ENCODE data around the gene MYO19. TPM values are rescaled to one million over a fixed set of nuclear protein-coding genes. Genes with fewer than 3 reads are reported as not detected.

The MYO19 gene, protein sequence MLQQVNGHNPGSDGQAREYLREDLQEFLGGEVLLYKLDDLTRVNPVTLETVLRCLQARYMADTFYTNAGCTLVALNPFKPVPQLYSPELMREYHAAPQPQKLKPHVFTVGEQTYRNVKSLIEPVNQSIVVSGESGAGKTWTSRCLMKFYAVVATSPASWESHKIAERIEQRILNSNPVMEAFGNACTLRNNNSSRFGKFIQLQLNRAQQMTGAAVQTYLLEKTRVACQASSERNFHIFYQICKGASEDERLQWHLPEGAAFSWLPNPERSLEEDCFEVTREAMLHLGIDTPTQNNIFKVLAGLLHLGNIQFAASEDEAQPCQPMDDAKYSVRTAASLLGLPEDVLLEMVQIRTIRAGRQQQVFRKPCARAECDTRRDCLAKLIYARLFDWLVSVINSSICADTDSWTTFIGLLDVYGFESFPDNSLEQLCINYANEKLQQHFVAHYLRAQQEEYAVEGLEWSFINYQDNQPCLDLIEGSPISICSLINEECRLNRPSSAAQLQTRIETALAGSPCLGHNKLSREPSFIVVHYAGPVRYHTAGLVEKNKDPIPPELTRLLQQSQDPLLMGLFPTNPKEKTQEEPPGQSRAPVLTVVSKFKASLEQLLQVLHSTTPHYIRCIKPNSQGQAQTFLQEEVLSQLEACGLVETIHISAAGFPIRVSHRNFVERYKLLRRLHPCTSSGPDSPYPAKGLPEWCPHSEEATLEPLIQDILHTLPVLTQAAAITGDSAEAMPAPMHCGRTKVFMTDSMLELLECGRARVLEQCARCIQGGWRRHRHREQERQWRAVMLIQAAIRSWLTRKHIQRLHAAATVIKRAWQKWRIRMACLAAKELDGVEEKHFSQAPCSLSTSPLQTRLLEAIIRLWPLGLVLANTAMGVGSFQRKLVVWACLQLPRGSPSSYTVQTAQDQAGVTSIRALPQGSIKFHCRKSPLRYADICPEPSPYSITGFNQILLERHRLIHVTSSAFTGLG
- total RNA-seq (2021; fragmentation: NEBNext Ultra II Directional; extraction: Animal tissue kit (Norgen Biotek cat#: 25700)) (122 and 126 TPM in 2 replicates), polyA plus RNA-seq (2011; rRNA removed) (163 and 189 TPM in 2 replicates), polyA minus RNA-seq (2011; rRNA and poly(A)+ RNA removed) (209 and 221 TPM in 2 replicates)
- 163 TPM for polyA plus RNA-seq (2011; cell fraction: cytosol; rRNA removed)
- polyA plus RNA-seq (2011; cell fraction: nucleus; rRNA removed), result 787 TPM
- 101 to 123 TPM (median 119 TPM) in 4 replicates for polyA plus RNA-seq (2012, experiment 1 of 2)
- polyA plus RNA-seq (2012, experiment 2 of 2), result 67.9 TPM
- 84.0 TPM for polyA plus RNA-seq (2013, experiment 1 of 2)
- 75.7 TPM for polyA plus RNA-seq (2013, experiment 2 of 2)
- polyA minus RNA-seq (2011; cell fraction: cytosol; rRNA and poly(A)+ RNA removed), result 98.1 TPM
- polyA minus RNA-seq (2011; cell fraction: nucleus; rRNA and poly(A)+ RNA removed), result 319 TPM
- long read RNA-seq, experiment 1, full-length matches to known transcripts, result 11 of 35 reads
- long read RNA-seq, experiment 1, partial matches to known transcripts, result 13 of 35 reads
- long read RNA-seq, experiment 1, other reads (novel, unspliced or antisense), result 11 of 35 reads
- long read RNA-seq, experiment 2, full-length matches to known transcripts, result 24 of 34 reads
- long read RNA-seq, experiment 2, partial matches to known transcripts, result 4 of 34 reads
- long read RNA-seq, experiment 2, other reads (novel, unspliced or antisense), result 6 of 34 reads

DNA sequence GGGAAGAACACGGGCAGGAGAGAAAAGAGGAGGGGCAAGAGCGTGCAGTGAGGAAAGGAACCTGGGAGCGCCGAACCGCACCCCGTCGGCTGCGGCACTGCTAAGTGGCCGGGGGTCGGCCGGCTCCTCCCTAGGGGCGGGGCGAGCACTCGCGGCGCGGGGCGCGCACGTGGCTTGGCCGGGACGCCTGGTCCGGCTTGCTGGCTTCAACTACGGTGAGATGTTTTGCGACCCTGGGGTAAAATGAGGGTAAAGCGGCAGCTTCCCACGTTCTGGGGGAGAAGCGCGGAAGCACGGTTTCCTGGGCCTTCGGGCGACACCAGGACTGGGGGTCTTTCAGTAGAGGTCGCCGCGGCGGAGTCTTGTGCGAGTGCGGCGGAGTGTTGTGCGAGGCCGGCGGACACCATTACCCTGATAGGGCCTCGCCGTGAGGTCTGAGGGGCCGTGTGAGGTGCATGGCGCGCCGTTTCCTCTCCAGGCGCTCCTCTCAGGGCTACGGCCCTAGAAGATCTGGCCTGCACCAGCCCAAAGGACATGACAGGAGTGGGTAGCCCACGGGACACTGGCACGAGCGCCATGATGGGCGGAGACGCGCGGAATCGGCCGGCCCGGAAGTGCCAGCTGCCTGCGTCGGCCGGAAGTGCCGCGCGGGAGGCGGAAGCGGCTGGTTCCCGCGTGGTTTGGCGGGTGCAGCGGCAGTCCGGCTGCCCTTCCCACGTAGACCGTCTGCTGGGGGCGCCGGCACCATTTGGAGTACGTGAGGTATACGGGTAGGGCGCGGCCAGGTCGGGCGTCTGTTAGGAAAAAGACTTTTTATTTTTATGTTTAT lies at the start of gene MYO19, which contains the start of gene PIGW:
Gene MYO19 (minus strand): TSS at position 29 of the 829 bp plus-strand sequence. CDS start 2,330 bp downstream, outside the sequence.
Gene PIGW (plus strand): TSS at position 148 of the 829 bp plus-strand sequence. CDS start 2,115 bp downstream, outside the sequence.
- no peak within 1 kb of the TSS for H3K14ac ChIP-seq (ENCODE audit: insufficient read length)
- H3K18ac ChIP-seq (ENCODE audit: extremely low read depth, low read length), result peak within 1 kb of the TSS; percentile 96
- H2BK15ac ChIP-seq (ENCODE audit: low read length), result 0 out of 2 replicates have a peak within 1 kb of the TSS, but pooled peaks have one; percentile 18
- H3K56ac ChIP-seq (replicated peaks; ENCODE audit: insufficient read length, low read depth, low read length), result peak within 1 kb of the TSS; percentile 93
- H3K4me3 ChIP-seq (ENCODE audit: extremely low read depth in 1 of 4, insufficient read depth in 2 of 4, low read depth in 3 of 4, low read length in 4 of 4), result peak within 1 kb of the TSS; percentile 84 to 96 (median 87)
- peak within 1 kb of the TSS; percentile 99 for H4K5ac ChIP-seq (ENCODE audit: insufficient read length, low read depth, low read length)
- no peak within 1 kb of the TSS for H3K23ac ChIP-seq (ENCODE audit: insufficient read length)
- H2AFZ ChIP-seq (ENCODE audit: low read length), result no peak within 1 kb of the TSS
- peak within 1 kb of the TSS; percentile 75; the same call in 1 of the 2 replicates for H2BK12ac ChIP-seq (ENCODE audit: low read depth, low read length)
- ChIA-PET CTCF (ENCODE audit: partially characterized antibody) (interaction anchor here (1.2 to 1.5 kb wide), 4 partner anchors 13 to 67 kb away, joined by 3 to 4 read pairs (median 4); partner anchors contain the start of gene MRM1), POLR2A (ENCODE audit: partially characterized antibody) (interaction anchor here (0.8 to 4.9 kb wide), 29 partner anchors 8 to 1721 kb away, joined by 3 to 101 read pairs (median 4); partner anchors contain the start of genes DHRS11, GGNBP2 and ZNHIT3)
- H4K20me1 ChIP-seq (replicated peaks in 1 of 2; ENCODE audit: control insufficient read depth in 1 of 2, insufficient read depth in 2 of 2, low read length in 2 of 2), result peaks cover 0 to 3% of the 10 kb centered on the region in 2 experiments
- H2BK120ac ChIP-seq (replicated peaks; ENCODE audit: low read depth, low read length), result peak within 1 kb of the TSS; percentile 67
- H3K4me2 ChIP-seq (ENCODE audit: insufficient read depth in 1 of 2, low read depth in 2 of 2, low read length in 2 of 2), result peak within 1 kb of the TSS; percentile 77 to 92
- H2AK5ac ChIP-seq (ENCODE audit: low read depth, low read length), result peak within 1 kb of the TSS; percentile 89
- H4K8ac ChIP-seq (ENCODE audit: extremely low read depth, insufficient read depth, low read length), result peak within 1 kb of the TSS; percentile 99
- no peak for FAIRE-seq
- peaks cover 3% of the 10 kb centered on the region; the same call in 1 of the 2 replicates for H3K79me1 ChIP-seq (ENCODE audit: low read depth, low read length)
- peak within 1 kb of the TSS; percentile 89 to 97 (median 96) for H3K9ac ChIP-seq (replicated peaks in 1 of 4; ENCODE audit: extremely low read depth in 1 of 4, low read depth in 3 of 4, low read length in 3 of 4)
- H3K27ac ChIP-seq (ENCODE audit: low read depth, low read length), result peak within 1 kb of the TSS; percentile 95
- H2BK20ac ChIP-seq (ENCODE audit: low read length), result no peak within 1 kb of the TSS
- peaks cover 27 to 48% (median 35%) of the 10 kb centered on the region in 4 experiments for H3K36me3 ChIP-seq (ENCODE audit: control insufficient read depth in 2 of 4, insufficient read depth in 4 of 4, low read length in 3 of 4)
- H3K79me2 ChIP-seq (ENCODE audit: control insufficient read depth in 1 of 2, insufficient read depth in 2 of 2, low read length in 2 of 2), result peaks cover 0 to 37% of the 10 kb centered on the region in 2 experiments; a peak in 3 of 4 replicates
- peaks cover 3 to 6% (median 5%) of the 10 kb centered on the region in 4 experiments; a peak in 4 of 7 replicates for H3K4me1 ChIP-seq (replicated peaks in 1 of 4; ENCODE audit: control insufficient read depth in 3 of 4, insufficient read depth in 4 of 4, low read length in 3 of 4)
- peak within 1 kb of the TSS; percentile 99 for H3K4ac ChIP-seq (replicated peaks; ENCODE audit: insufficient read length, low read depth, low read length)
- H2BK5ac ChIP-seq (ENCODE audit: low read depth, low read length), result peak within 1 kb of the TSS; percentile 97
- no peaks in the 10 kb centered on the region for H3K9me3 ChIP-seq (ENCODE audit: insufficient read depth in 2 of 2, low read depth in 1 of 2, low read length in 1 of 2)
- DNase-seq (ENCODE audit: low read depth in 1 of 2, low spot score in 2 of 2), result peak; percentile 87 to 93
- 0% methylated on average over 76 of the region's 83 CpGs; no CpG with 5 or more reads in 1 of the 2 experiments for WGBS, 2 experiments (ENCODE audit: extremely low coverage in 1 of 2, insufficient coverage in 1 of 2, insufficient read length in 1 of 2, insufficient replicate concordance in 2 of 2, low coverage in 1 of 2, low lambda C conversion rate in 2 of 2, missing lambda C conversion rate in 1 of 2)
- peaks cover 11% of the 10 kb centered on the region for H3K23me2 ChIP-seq (ENCODE audit: low read depth, low read length)
- peak within 1 kb of the TSS; percentile 100 for H4K91ac ChIP-seq (replicated peaks; ENCODE audit: insufficient read length, low read length)
- H3K27me3 ChIP-seq (replicated peaks in 1 of 4; ENCODE audit: control insufficient read depth in 3 of 4, extremely low read depth in 1 of 4, insufficient read depth in 3 of 4, low read length in 3 of 4), result no peaks in the 10 kb centered on the region
- no peak for TF ChIP-seq TAF7 (optimal IDR thresholded peaks at IDR 0.05; ENCODE audit: borderline replicate concordance, low read depth, low read length)
- no peak for TF ChIP-seq EZH2 (IDR thresholded peaks at IDR 0.05; ENCODE audit: low read depth, low read length, severe bottlenecking)

Data from H1 (cell line).